B cell (primary cell): Measurements from ENCODE around the gene PLG. TPM values are rescaled to one million over a fixed set of nuclear protein-coding genes. Genes with fewer than 3 reads are reported as not detected.
A peak's percentile ranks its signal among the peaks of the same experiment; 100 is the strongest.
"Not testable (repeated sequence)": the region's sequence is repeated elsewhere in the genome, so short reads cannot be mapped to it uniquely, and the experiment has no call there.

Experiments
- ATAC-seq: fragments of 200-7000 bp; cut with Tn5 transposase; one replicate; pipeline ENCODE4 v1.10.0; 2021; ENCODE audit warnings: low read depth, mild to moderate bottlenecking, moderate number of reproducible peaks, moderate library complexity
- CTCF ChIA-PET: fragments of 350-600 bp; sonication (Branson Sonifier 250); formaldehyde crosslinking; loops from one replicate; lab custom pipeline; 2021; ENCODE audit warnings: antibody characterized with exemption, inconsistent platforms; lab: Charles Lee
- POLR2A ChIA-PET: fragments of 350-600 bp; sonication (Branson Sonifier 250); formaldehyde crosslinking; loops from one replicate; lab custom pipeline; 2021; ENCODE audit warnings: antibody characterized with exemption; lab: Charles Lee
- DNase-seq: peaks from one replicate; pipeline ENCODE4 v3.0.0; 2013
- H2AFZ ChIP-seq: 2 replicates; pipeline ENCODE4 v1.6.1; 2012; ENCODE audit warnings: mild to moderate bottlenecking, low read depth, low read length; ENCODE audit not compliant: insufficient read depth, poor library complexity, severe bottlenecking
- H3K27ac ChIP-seq, 2 donors: 1 replicate in 1 of 2; 2 replicates in 1 of 2; pipeline ENCODE4 v1.5.1; 2012 to 2013; ENCODE audit warnings: low read length in 2 of 2, mild to moderate bottlenecking in 2 of 2, moderate library complexity in 1 of 2
- H3K27me3 ChIP-seq, 4 experiments: fragments of 200-600 bp in 1 of 4; sonication (generic) in 1 of 4; replicated peaks in 1 of 4; 1 replicate in 2 of 4; 2 replicates in 2 of 4; pipeline versions ENCODE4 v1.6.1 to v1.7.0; 2013 to 2016; ENCODE audit warnings: low read length in 3 of 4, mild to moderate bottlenecking in 2 of 4, mixed read lengths in 1 of 4, moderate library complexity in 1 of 4; ENCODE audit not compliant: insufficient read depth in 4 of 4, control insufficient read depth in 3 of 4; ENCODE audit errors: control extremely low read depth in 1 of 4
- H3K36me3 ChIP-seq, 2 experiments: replicated peaks in 1 of 2; 1 replicate in 1 of 2; 2 replicates in 1 of 2; pipeline versions ENCODE4 v1.6.1 to v1.7.1; 2013; ENCODE audit warnings: low read length in 1 of 2; ENCODE audit not compliant: insufficient read depth in 2 of 2, control insufficient read depth in 1 of 2; ENCODE audit errors: control extremely low read depth in 1 of 2, extremely low read depth in 1 of 2
- H3K4me1 ChIP-seq, 2 donors: fragments of 200-600 bp in 1 of 2; sonication (generic) in 1 of 2; 1 replicate in 1 of 2; 2 replicates in 1 of 2; pipeline versions ENCODE4 v1.5.1 to v1.6.1; 2013 to 2017; ENCODE audit warnings: low read length in 2 of 2; ENCODE audit not compliant: control insufficient read depth in 2 of 2, insufficient read depth in 2 of 2
- H3K4me2 ChIP-seq: replicated peaks from 2 replicates; pipeline ENCODE3; 2012; ENCODE audit warnings: mild to moderate bottlenecking, low read depth, low read length; ENCODE audit not compliant: poor library complexity, severe bottlenecking
- H3K4me3 ChIP-seq, 5 experiments: fragments of 200-600 bp in 1 of 5; sonication (generic) in 1 of 5; 1 replicate in 3 of 5; 2 replicates in 2 of 5; pipeline versions ENCODE4 v1.5.1 to v1.7.0; 2011 to 2016; ENCODE audit warnings: low read length in 4 of 5, mild to moderate bottlenecking in 4 of 5, low read depth in 2 of 5, control low read depth in 1 of 5, moderate library complexity in 1 of 5; ENCODE audit not compliant: insufficient read depth in 1 of 5; ENCODE audit errors: control extremely low read depth in 1 of 5, extremely low read depth in 1 of 5
- H3K79me2 ChIP-seq: fragments of 200-600 bp; sonication (generic); one replicate; pipeline ENCODE4 v1.6.0; 2016; ENCODE audit warnings: low read length; ENCODE audit not compliant: control insufficient read depth, insufficient read depth
- H3K9ac ChIP-seq: fragments of 200-600 bp; sonication (generic); 2 replicates; pipeline ENCODE4 v1.6.1; 2017; ENCODE audit warnings: mild to moderate bottlenecking, low read length, moderate library complexity
- H3K9me3 ChIP-seq, 3 donors: one replicate each; pipeline versions ENCODE4 v1.6.1 to v1.7.1; 2013; ENCODE audit warnings: low read length in 2 of 3; ENCODE audit not compliant: control insufficient read depth in 2 of 3, insufficient read depth in 1 of 3; ENCODE audit errors: control extremely low read depth in 1 of 3
- H4K20me1 ChIP-seq: 2 replicates; pipeline ENCODE4 v1.6.0; 2012; ENCODE audit warnings: mild to moderate bottlenecking, low read length; ENCODE audit not compliant: insufficient read depth, control insufficient read depth, poor library complexity, severe bottlenecking
- H3K27ac Mint-ChIP-seq: one replicate; pipeline ENCODE4 v1.8.0; 2021; ENCODE audit warnings: mixed read lengths
- H3K27me3 Mint-ChIP-seq: one replicate; pipeline ENCODE4 v1.8.0; 2021; ENCODE audit warnings: mixed read lengths
- H3K4me1 Mint-ChIP-seq: one replicate; pipeline ENCODE4 v1.8.0; 2021; ENCODE audit warnings: mixed read lengths
- H3K4me3 Mint-ChIP-seq: one replicate; pipeline ENCODE4 v1.8.0; 2021; ENCODE audit warnings: mixed read lengths
- H3K9me3 Mint-ChIP-seq: one replicate; pipeline ENCODE4 v1.8.0; 2022; ENCODE audit warnings: mixed read lengths; ENCODE audit not compliant: insufficient read depth
- EZH2 ChIP-seq: IDR thresholded peaks from 2 replicates; pipeline ENCODE4 v1.6.1; 2012; ENCODE audit warnings: borderline replicate concordance, low read depth, mild to moderate bottlenecking, moderate library complexity, low read length; ENCODE audit not compliant: insufficient read depth, poor library complexity, severe bottlenecking
- WGBS: methylation state at CpG from one replicate; pipeline ENCODE4 v1.1.5; 2013; ENCODE audit warnings: missing lambda C conversion rate; ENCODE audit not compliant: insufficient coverage; 5-methylcytosine and 5-hydroxymethylcytosine counted together
- intact Hi-C: fragments of 100-400 bp; cut with micrococcal nuclease; formaldehyde crosslinking; loops from one replicate; pipeline ENCODE4 v1.10.0; 2022
- polyA plus RNA-seq: library from polyadenylated mRNA; depleted of rRNA; stranded (reverse); fragments of >200 nt; gene quantifications from 2 replicates; pipeline ENCODE4 v1.2.3, GENCODE V29; 2012
- total RNA-seq, 2 donors: library from RNA; stranded (reverse); fragments of 120-200 nt in 1 of 2; gene quantifications; 1 replicate in 1 of 2; 2 replicates in 1 of 2; pipeline versions ENCODE4 v1.2.3 to v1.2.4, GENCODE V29; 2013 to 2022
- TF ChIP-seq, protein P1 (sequence below): fragments of 200-600 bp; IDR thresholded peaks from one replicate; pipeline ENCODE4 v1.8.0; 2022; ENCODE audit warnings: antibody characterized with exemption, mild to moderate bottlenecking

PLG gene
- total and polyA plus RNA-seq, 2 donors (not counting 1 experiment from before 2014, with no cell fraction given): 0.32 TPM; not detected in 1

DNA sequence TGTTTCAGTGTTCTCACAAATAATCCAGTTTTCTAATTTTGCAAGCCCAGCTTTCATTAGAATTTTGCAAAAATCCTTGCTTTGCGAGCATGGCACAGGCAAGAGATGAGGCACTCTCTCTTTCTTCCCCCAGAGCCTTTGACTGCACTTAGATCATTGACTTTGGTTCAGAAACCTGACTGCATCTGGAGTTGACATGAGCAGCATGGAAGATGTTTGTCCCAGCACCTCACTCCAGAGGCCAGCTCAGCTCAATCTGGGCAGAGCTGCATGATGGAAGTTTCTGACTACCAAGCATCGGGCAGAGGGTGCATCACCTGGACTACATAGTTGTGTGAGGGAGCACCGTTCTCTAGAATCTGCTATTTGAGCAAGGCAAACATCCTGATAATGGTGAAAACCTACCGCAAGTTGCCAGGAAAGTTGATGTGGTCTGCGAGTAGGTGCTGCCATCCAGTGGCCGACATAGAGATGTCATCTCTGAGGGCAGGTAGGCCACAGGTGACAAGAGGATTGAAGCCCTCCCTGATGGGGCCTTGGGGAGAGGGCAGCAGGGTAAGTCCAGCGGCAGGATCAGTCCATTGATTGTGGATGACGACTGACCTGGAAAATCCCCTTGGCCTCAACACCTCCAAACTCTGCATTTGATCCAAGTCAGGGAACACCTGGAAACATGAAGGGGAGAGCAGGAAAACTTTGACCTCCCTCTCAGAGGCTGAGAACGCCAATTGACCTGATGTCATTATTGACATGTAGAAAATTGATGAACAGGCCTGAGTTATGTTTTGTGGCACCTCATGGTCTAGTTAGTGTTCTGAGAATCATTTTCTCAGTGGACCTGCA is 34.2 kb upstream of the PLG start:
- POLR2A ChIA-PET: no interaction called here
- TF ChIP-seq, protein P1, sequence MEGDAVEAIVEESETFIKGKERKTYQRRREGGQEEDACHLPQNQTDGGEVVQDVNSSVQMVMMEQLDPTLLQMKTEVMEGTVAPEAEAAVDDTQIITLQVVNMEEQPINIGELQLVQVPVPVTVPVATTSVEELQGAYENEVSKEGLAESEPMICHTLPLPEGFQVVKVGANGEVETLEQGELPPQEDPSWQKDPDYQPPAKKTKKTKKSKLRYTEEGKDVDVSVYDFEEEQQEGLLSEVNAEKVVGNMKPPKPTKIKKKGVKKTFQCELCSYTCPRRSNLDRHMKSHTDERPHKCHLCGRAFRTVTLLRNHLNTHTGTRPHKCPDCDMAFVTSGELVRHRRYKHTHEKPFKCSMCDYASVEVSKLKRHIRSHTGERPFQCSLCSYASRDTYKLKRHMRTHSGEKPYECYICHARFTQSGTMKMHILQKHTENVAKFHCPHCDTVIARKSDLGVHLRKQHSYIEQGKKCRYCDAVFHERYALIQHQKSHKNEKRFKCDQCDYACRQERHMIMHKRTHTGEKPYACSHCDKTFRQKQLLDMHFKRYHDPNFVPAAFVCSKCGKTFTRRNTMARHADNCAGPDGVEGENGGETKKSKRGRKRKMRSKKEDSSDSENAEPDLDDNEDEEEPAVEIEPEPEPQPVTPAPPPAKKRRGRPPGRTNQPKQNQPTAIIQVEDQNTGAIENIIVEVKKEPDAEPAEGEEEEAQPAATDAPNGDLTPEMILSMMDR: peak; percentile 32
- no peak for TF ChIP-seq EZH2

DNA sequence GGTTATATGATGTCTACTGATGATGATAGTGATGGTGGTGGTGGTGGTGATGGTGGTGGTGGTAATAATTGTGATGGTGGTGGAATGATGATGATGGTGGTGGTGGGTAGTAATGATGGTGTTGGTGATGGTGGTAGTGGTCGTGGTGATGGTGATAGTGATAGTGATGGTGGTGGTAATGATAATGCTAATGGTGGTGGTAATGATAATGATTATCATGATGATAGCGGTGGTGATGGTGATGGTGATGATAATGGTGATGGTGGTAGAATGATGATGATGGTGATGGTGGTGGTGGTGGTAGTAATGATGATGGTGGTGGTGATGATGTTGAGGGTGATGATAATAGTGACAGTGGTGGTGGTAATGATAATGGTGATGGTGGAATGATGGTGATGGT is 33.5 kb upstream of the PLG start:
- WGBS: 68% methylated on average over 2 of the region's 2 CpGs
- no peaks in the 10 kb centered on the region for H3K4me1 ChIP-seq
- no peak overlapping the region for H2AFZ ChIP-seq
- peaks cover under 1% of the 10 kb centered on the region for H3K27me3 Mint-ChIP-seq
- no peak overlapping the region for H3K4me3 ChIP-seq
- peaks cover 0 to 2% (median 0%) of the 10 kb centered on the region in 3 donors for H3K9me3 ChIP-seq
- H4K20me1 ChIP-seq: no peaks in the 10 kb centered on the region
- H3K36me3 ChIP-seq: no peaks in the 10 kb centered on the region
- no peak overlapping the region for H3K9ac ChIP-seq
- no peaks in the 10 kb centered on the region for H3K79me2 ChIP-seq
- TF ChIP-seq, protein P1: no peak
- TF ChIP-seq EZH2: no peak
- peaks cover 0 to 3% (median 0%) of the 10 kb centered on the region in 4 experiments for H3K27me3 ChIP-seq
- no peak overlapping the region for H3K4me3 Mint-ChIP-seq
- H3K4me1 Mint-ChIP-seq: no peaks in the 10 kb centered on the region
- CTCF ChIA-PET: no interaction called here
- ATAC-seq: no peak
- no peak overlapping the region for H3K27ac ChIP-seq
- intact Hi-C loops: no loop called here
- POLR2A ChIA-PET: no interaction called here
- peaks cover 11% of the 10 kb centered on the region for H3K9me3 Mint-ChIP-seq
- no peak overlapping the region for H3K4me2 ChIP-seq
- no peak overlapping the region for H3K27ac Mint-ChIP-seq
- no peak for DNase-seq

More for the DNA sequence above, 34.2 kb upstream of the PLG start:
- no peaks in the 10 kb centered on the region for H3K79me2 ChIP-seq
- no peak overlapping the region for H3K4me3 ChIP-seq
- CTCF ChIA-PET: interaction anchor here (0.9 kb wide), 1 partner anchor 148 kb away, joined by 3 read pairs; no protein-coding TSS in a partner anchor
- peaks cover 0 to 3% (median 0%) of the 10 kb centered on the region in 4 experiments for H3K27me3 ChIP-seq
- H3K27ac ChIP-seq: no peak overlapping the region
- DNase-seq (peak; percentile 11), ATAC-seq (no peak)
- H3K4me2 ChIP-seq: no peak overlapping the region
- Mint-ChIP-seq H3K27me3 (peaks cover 5% of the 10 kb centered on the region), H3K9me3 (peaks cover 4% of the 10 kb centered on the region), H3K27ac (no peak overlapping the region), H3K4me3 (no peak overlapping the region), H3K4me1 (no peaks in the 10 kb centered on the region)
- no peak overlapping the region for H2AFZ ChIP-seq
- WGBS: 28% methylated on average over 9 of the region's 9 CpGs
- intact Hi-C loops: no loop called here
- no peaks in the 10 kb centered on the region for H3K4me1 ChIP-seq
- H3K9me3 ChIP-seq: no peaks in the 10 kb centered on the region
- H3K36me3 ChIP-seq: no peaks in the 10 kb centered on the region
- no peaks in the 10 kb centered on the region for H4K20me1 ChIP-seq
- no peak overlapping the region for H3K9ac ChIP-seq

DNA sequence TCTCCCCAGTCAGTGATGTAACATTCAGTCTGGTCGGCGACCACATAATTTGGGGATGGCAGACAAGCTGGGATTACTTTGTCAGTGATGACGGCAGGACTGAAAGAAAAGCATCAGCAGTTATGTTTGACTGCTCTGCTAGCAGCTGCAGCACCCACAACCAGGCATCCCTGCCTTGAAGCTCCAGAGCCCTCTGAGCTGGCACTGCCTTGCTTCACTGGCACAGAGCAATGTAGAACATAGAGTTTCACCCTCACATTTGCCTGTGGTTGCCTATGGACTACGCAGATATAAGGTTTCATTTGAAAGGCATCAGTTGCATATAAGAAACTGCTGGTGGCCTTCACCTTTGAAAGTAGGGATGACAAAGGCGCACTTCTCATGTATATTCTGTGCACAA is 25.6 kb upstream of the PLG start:
- H3K9me3 ChIP-seq, CTCF ChIA-PET: not testable (repeated sequence)

More for the DNA sequence above, 25.6 kb upstream of the PLG start:
- DNase-seq, H3K27me3 Mint-ChIP-seq, H3K79me2 ChIP-seq, H2AFZ ChIP-seq, H3K27me3 ChIP-seq, intact Hi-C loops, H3K4me3 ChIP-seq, H3K9ac ChIP-seq, H4K20me1 ChIP-seq, H3K27ac ChIP-seq, H3K27ac Mint-ChIP-seq, H3K4me1 Mint-ChIP-seq, H3K4me3 Mint-ChIP-seq, H3K4me2 ChIP-seq, H3K36me3 ChIP-seq, H3K4me1 ChIP-seq, ATAC-seq, POLR2A ChIA-PET: not testable (repeated sequence)
- 75% methylated on average over 5 of the region's 5 CpGs for whole genome bisulfite sequencing
- peaks cover 12% of the 10 kb centered on the region for H3K9me3 Mint-ChIP-seq
